AG08396 (cell line): ENCODE data around the gene ESYT3.

Source experiments
- DNase-seq: peaks from one replicate; pipeline ENCODE4 v3.0.0; 2012; ENCODE audit warnings: low spot score, mixed read lengths

ESYT3 gene, protein sequence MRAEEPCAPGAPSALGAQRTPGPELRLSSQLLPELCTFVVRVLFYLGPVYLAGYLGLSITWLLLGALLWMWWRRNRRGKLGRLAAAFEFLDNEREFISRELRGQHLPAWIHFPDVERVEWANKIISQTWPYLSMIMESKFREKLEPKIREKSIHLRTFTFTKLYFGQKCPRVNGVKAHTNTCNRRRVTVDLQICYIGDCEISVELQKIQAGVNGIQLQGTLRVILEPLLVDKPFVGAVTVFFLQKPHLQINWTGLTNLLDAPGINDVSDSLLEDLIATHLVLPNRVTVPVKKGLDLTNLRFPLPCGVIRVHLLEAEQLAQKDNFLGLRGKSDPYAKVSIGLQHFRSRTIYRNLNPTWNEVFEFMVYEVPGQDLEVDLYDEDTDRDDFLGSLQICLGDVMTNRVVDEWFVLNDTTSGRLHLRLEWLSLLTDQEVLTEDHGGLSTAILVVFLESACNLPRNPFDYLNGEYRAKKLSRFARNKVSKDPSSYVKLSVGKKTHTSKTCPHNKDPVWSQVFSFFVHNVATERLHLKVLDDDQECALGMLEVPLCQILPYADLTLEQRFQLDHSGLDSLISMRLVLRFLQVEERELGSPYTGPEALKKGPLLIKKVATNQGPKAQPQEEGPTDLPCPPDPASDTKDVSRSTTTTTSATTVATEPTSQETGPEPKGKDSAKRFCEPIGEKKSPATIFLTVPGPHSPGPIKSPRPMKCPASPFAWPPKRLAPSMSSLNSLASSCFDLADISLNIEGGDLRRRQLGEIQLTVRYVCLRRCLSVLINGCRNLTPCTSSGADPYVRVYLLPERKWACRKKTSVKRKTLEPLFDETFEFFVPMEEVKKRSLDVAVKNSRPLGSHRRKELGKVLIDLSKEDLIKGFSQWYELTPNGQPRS

GRCh38 chr3:138434276-138434874 lies at the start of gene ESYT3:
TSS of gene ESYT3 (plus strand) at chr3:138434616. CDS start at chr3:138434799, 183 bp downstream.
- peak; percentile 83 for DNase-seq

- no peak for DNase-seq
Measured at GRCh38 chr3:138384976-138385375, 49.4 kb upstream of the ESYT3 start.

- DNase-seq = no peak
Measured at GRCh38 chr3:138389144-138389601, 45.2 kb upstream of the ESYT3 start.

- DNase-seq = peak; percentile 81
Measured at GRCh38 chr3:138389841-138390581, 44.4 kb upstream of the ESYT3 start.

DNA sequence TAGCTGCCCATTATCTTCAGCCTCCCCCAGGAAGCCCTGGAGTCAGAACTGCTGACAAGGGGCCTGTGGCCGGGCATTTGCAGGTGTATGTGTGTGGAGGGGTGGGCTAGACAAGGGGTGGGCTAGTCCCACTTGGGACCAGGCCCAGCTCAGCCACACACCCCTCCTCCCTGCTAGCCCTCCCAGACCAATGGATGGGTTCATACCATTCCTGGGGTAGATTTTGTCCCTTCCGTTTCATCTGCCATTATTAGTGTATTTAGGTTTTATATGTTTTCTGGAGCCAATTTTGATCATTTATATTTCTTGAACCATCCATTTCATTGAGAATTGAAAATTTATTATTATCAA lies 43.9 kb upstream of the ESYT3 start:
- no peak for DNase-seq

DNA sequence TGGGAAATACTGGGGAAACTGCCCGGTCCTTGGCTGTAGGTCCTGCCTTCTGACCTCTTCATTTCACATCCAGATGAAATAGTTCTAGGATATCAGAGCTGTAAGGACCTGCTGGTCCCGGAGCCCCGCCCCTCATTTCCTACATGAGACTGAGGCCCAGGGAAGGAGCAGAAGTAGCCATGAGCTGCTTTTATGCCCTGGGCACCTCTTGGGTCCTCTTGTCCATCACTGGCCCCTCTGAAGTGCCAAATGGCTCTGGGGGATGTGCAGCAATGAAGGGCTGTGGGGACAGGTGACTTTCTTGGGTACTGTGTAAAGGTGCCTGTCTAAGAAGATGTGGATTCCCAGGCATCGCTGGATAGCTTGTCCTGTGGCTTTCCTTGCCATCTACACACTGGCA lies 40.3 kb upstream of the ESYT3 start:
- DNase-seq = no peak

DNA sequence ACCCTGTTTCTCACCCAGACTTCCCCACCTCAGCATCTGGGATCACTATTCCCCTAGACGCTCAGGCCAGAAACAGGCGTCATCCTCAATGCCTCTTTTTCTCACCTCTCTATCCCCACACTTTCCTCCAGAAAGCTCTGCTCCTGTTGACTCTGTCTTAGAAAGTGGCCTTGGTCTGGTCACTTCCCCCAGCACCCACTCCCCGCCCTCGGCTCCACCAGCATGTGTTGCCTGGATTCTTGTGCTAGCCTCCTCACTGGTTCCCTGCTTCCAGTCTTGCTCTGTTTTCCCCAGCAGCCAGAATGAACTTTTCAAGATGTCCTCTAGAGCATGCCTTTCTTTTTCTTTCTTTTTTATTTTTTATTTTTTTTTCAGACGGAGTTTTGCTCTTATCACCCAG lies 39.7 kb upstream of the ESYT3 start:
- no peak for DNase-seq

- no peak for DNase-seq
Measured at GRCh38 chr3:138395865-138396751, 38.3 kb upstream of the ESYT3 start.

- DNase-seq = no peak
Measured at GRCh38 chr3:138396752-138397410, 37.5 kb upstream of the ESYT3 start.

DNA sequence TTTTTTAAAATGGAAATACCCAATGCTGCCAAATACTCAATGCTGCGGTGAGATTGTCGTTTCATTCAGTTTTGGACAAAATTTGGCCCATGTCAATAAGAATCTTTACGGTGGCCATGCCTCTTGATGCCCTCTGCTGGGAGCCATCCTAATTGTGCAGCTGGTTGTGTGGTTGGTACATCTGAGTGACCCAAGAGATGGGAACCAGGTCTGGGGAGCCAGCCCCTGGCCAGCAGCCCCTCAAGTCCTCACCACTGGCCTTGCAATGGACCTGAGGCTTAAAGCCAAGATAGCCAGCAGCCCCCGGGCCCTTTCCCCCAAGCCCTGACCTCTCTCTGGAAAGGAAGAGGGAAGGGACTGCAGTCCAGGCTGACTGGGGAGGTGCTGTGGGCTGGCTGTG lies 36.4 kb upstream of the ESYT3 start:
- no peak for DNase-seq

DNA sequence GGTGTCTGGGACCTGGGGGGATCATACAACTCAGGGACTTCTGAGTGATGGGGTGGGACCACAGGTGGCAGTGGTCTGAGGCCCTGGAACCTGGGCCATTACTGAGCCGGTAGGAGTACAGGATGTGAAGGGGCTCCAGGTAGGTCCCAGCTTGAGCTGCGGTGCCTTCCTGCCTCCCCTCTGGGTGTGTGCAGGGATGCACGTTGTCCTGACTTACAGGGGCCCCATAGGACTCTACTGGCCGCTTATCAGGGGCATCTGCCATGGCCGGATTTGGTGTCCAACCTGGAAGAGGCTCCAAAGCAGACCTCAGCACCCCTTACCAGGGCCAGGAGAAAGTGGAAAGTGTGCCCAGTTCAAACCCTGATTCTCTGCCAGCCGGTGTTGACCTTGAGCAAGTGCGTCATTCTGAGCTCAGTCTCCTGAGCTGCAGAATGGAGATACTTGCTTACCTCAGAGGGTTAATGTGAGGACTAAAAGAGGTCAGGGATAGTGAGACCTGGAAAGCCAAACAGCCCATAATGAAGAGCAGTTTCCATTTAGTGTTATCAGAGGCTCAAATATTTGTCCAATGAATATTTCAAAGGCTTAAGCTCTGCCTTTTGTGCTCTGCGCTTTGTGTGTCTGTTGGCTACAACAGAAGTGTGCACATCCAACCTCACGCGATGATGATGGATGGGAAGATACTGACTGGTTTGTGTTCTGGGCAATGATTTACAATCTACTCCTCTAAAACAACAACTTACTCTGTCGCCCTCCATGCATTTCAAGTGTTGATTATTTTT lies 35.4 kb upstream of the ESYT3 start:
- DNase-seq = no peak

DNA sequence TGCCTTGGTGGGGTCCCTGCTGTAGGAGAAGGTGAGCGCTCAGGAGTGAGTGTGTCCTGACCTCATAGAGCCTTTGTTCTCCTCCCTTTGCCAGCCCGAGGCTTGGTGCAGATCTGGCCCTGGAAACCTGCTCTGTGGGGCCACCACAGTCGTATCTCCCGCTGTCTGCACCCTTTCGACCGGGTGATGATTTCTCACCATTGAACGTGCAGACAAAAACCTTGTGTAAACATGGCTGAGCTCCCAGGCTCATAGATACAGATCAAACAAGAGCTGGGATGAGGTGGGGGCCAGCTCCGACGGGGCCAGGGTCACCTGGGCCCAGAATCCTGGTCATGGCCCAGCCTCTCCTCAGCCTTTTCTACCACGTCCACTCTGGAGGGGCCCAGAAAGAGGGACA lies 34.6 kb upstream of the ESYT3 start:
- no peak for DNase-seq

DNA sequence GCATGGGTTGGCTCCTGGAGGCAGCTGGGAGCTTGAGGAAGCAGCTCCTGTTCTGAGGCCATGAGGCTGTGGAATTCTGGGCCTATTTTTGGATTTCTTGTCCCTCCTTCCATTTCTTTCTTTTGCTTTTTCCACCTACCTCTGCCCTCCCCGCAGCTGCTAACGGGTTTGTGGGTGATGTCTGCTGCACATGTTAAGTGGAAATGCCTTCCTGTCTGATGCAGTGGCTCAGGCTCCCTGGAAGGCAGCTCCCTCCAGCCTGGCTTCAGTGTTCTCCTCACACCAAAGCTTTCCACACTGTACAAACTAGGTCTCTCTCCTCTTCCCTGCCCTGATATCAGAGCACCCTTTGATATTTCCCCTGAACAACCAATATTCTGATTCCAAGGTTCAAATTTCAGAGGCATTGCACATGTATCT lies 33.8 kb upstream of the ESYT3 start:
- no peak for DNase-seq

GRCh38 chr3:138401834-138402233 lies 32.6 kb upstream of the ESYT3 start:
- no peak for DNase-seq

GRCh38 chr3:138404121-138404520 lies 30.3 kb upstream of the ESYT3 start:
- no peak for DNase-seq

DNA sequence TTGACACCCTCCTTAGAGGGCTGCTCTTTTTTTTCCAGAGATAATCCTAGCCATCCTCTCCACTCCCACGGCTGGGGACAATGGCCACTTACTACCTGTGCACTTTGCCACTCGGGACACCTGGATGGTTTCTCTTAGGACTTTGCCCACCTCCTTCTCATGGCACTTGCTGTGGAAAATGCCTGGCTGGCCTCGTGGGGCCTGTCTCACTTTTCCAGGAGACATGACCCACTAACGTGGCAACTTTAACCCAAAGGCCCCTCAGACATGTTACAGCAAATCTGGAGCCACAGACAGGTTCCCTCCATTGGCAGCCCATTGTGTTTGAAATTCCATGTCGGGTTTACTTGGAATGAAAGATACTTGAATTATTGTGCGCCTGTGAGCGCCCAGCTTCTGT lies 29.4 kb upstream of the ESYT3 start:
- DNase-seq = no peak

DNA sequence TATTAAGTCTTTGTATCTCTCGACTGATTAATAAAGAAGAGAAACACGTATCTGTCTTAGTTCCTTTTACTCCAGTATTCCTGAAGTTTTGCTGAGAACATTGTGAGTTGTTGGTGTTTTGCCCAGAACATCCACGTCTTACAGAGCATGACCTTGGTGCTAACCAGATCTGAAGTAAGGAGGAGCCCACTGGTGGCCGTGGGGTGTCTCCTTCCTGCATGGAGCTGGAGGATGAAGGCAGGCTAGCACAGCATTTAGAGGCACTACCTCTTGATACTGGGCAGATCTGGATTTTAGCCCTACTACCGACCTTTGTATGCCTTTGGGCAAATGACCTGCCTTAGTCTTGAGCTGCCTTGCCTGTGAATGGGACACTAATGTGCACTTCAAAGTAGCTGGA lies 28.9 kb upstream of the ESYT3 start:
- DNase-seq = no peak

GRCh38 chr3:138406606-138407005 lies 27.8 kb upstream of the ESYT3 start:
- no peak for DNase-seq

DNA sequence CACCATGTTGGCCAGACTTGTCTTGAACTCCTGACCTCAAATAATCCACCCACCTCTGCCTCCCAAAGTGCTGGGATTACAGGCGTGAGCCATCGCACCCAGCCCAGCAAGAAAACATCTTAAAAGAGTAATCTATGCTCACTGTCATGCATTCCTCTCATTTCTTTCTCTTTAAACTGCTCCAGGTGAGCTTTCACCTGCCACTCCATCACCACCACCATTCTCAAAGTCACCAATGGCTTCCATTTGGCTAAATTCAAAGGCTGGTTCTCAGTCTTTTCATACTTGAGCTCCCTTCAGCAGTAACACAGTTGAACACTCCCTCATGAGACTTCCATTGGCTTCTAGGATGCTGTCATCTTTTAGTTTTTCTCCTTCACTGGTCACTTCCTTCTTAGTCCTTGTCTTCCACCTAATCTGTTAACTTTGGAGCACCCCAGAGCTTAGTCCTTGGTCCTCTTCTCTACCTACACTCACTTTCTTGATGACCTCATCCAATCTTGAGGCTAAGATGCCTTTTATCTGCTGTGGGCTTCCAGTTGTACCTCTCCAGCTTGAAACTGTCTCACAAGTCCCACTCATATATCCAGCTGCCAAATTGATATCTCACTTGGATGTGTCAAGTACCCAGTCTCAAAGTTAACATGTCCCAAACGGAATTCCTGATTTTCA lies 27.0 kb upstream of the ESYT3 start:
- no peak for DNase-seq
